GM18519 (cell line): ENCODE data around the gene PRKCE.

Experiments
- ATAC-seq: cut with Tn5 transposase; IDR thresholded peaks from one replicate; pipeline ENCODE4 v1.9.1; 2021; ENCODE audit warnings: mild to moderate bottlenecking, moderate library complexity; ENCODE audit not compliant: unreplicated experiment, low FRiP score

Gene PRKCE

GRCh38 chr2:46144133-46144800, 492.8 kb downstream of the PRKCE start:
- ATAC-seq = no peak

- no peak for ATAC-seq
Measured at GRCh38 chr2:46145017-46145416, 493.5 kb downstream of the PRKCE start.

- no peak for ATAC-seq
Measured at GRCh38 chr2:46145840-46146239, 494.4 kb downstream of the PRKCE start.

- ATAC-seq = no peak
Measured at GRCh38 chr2:46146866-46147502, 495.5 kb downstream of the PRKCE start.

GRCh38 chr2:46147626-46148368, 496.3 kb downstream of the PRKCE start:
- ATAC-seq = no peak

GRCh38 chr2:46148369-46148736, 496.9 kb downstream of the PRKCE start:
- ATAC-seq = no peak

- no peak for ATAC-seq
Measured at GRCh38 chr2:46150445-46150955, 499.0 kb downstream of the PRKCE start.

GRCh38 chr2:46151577-46151976, 500.1 kb downstream of the PRKCE start:
- no peak for ATAC-seq

- no peak for ATAC-seq
Measured at GRCh38 chr2:46153996-46154753, 502.7 kb downstream of the PRKCE start.

- no peak for ATAC-seq
Measured at GRCh38 chr2:46157072-46157965, 505.8 kb downstream of the PRKCE start.

GRCh38 chr2:46157966-46158310, 506.5 kb downstream of the PRKCE start:
- no peak for ATAC-seq

- ATAC-seq = no peak
Measured at GRCh38 chr2:46158661-46159060, 507.2 kb downstream of the PRKCE start.

GRCh38 chr2:46160326-46160725, 508.9 kb downstream of the PRKCE start:
- ATAC-seq = no peak

GRCh38 chr2:46161315-46161714, 509.8 kb downstream of the PRKCE start:
- no peak for ATAC-seq

GRCh38 chr2:46161911-46162310, 510.4 kb downstream of the PRKCE start:
- ATAC-seq = no peak

GRCh38 chr2:46162329-46163097, 511.0 kb downstream of the PRKCE start:
- no peak for ATAC-seq

GRCh38 chr2:46163098-46163430, 511.6 kb downstream of the PRKCE start:
- no peak for ATAC-seq

GRCh38 chr2:46163804-46164528, 512.5 kb downstream of the PRKCE start:
- ATAC-seq = no peak
